ENCODE data around the gene GNA12.
A peak's percentile ranks its signal among the peaks of the same experiment; 100 is the strongest.

GNA12 gene

GRCh38 chr7:2834748-2835441 is 9.2 kb downstream of the GNA12 start:
- no peak for DNase-seq

GRCh38 chr7:2833083-2833910 is 10.8 kb downstream of the GNA12 start:
- no peak for DNase-seq

DNA sequence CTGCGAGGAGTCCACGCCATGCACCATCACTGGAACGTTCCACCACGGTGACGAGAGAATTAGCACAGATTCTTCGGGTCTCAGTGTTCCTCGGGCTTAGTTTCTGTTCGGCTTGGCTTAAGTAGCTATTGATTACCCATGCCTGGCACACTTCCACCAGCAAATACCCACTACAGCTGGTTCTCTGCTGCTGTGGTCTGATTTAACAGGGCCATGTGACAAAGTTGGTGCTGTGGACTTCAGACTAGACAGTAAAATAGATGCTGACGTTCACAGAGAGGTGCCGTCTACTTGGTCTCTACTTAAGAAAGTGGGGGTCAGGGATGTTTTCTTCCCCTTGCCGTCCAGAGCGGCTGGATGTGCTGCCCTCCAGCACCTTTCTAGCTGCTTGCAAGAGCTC is 11.6 kb downstream of the GNA12 start:
- no peak for DNase-seq

- DNase-seq = no peak
Observed at GRCh38 chr7:2830609-2831376, 13.3 kb downstream of the GNA12 start.

DNA sequence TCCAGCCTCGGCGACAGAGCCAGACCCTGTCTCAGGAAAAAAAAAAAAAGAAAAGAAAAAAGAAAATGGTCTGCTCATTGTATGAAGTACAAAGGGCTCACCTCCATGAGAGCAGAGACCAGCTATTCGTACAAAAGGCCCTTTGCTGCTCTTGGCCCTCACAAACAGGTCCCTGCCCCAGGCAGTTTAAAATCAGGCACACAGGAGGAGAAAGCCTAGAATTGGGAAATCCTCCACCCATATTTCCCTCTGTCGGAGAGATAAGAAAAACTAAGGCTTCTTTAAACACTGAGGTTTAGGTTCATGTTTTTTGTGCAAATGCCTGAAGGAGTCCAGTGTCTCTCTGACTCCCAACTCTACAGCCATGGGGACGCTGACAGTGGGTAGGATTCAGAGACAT is 15.1 kb downstream of the GNA12 start:
- DNase-seq = no peak

- DNase-seq = no peak
Observed at GRCh38 chr7:2826771-2827170, 17.3 kb downstream of the GNA12 start.

- no peak for DNase-seq
Observed at GRCh38 chr7:2825559-2826227, 18.4 kb downstream of the GNA12 start.

DNA sequence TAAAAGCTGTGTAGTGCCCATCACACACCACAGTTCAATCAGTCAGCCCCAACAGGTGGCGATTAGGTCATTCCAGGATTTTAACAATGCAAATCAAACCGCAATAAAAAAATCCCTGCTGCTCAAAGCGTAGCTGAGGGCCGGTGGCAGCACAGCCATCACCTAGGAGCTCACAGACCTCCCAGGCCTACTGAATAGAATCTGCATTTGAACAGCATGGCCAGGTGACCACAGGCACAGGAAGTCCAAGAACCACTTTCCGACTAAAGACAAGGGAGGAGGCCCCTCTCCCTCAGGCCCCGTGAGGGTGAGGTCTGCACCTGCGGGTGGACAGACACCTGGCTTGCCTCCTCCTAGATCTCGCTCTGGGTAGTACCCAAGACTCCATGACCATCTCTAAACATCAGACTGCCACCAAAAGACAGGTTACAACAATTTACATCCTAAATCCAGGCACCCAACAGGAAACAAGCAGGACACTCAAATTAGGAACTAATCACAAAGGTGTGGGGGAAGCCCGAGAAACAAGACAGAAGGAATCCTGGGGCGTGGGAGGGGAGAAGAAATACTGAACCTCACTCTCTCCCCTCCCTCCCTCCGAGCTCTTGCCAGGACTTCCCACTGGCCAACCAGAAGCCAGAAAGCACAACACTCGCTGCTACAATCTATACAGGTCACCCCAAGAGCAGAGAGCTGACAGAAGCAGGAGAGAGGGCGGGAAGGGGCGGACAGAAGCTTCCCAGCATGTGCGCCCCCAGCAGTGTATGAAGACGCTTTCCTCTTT is 19.2 kb downstream of the GNA12 start:
- DNase-seq = peak in 1 of 2 experiments; percentile 44

DNA sequence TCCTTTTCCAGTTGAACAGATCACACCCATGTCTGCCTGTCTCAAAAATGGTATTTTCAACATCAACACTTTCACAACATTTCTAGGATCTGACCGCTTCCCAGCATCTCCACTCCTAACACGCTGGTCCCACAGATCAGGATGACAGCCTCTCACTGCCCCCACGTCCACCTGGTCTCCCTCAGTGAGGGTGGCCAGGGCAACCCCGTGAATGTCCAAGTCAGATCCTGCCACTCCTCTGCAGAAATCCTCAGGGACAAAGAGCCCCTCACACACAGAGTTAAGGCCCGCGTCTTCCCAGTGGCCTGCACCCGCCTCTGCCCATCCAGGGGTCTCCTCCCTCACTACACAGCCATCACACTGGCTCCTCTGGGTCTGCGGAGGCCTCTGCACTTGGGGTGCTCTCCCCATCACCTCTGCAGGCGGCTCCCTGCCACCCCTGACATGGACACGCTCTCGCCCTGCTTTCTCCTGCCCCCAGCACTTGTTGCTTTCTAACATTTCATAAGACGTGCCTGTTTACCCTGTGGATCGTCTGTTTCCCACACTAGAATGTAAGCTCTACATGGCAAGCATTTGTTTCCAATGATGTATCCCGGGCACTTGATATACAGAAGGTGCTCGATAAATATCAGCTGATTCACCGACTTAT is 20.0 kb downstream of the GNA12 start:
- no peak for DNase-seq

GRCh38 chr7:2823130-2823529 is 21.0 kb downstream of the GNA12 start:
- no peak for DNase-seq

GRCh38 chr7:2821842-2822507 is 22.1 kb downstream of the GNA12 start:
- DNase-seq = peak; percentile 36 to 72

DNA sequence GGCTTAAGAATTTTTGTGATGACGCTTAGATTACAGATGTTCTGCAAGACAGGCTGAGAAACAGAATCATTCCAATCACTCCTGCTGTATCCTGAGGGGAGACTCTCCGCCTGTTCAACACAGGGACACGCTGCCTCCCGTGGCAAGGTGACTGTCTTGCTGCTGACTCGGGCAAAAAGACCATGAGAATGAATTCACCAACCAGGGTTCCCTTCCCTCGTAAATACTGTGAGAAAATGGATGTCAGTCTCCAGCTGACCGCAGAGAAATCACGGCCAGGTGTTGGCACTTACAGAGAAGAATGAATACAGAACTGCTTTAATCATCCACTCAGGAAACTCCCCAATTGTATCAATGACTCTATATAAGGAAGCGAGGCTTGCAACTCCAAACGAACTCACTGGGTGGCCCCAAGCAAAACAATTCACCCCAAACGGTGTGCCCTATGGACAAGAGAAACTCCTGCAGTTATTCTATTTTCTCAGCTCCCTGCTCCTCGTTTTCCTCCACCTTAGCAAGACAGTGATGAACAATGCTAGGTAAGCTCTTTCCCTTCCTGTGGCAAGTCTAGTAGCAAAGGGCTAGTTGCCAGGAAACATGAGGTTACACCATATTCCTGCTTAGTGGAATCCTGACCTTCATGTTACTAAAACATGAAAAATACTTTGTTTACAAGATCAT is 22.8 kb downstream of the GNA12 start:
- DNase-seq = peak in 1 of 2 experiments; percentile 15

DNA sequence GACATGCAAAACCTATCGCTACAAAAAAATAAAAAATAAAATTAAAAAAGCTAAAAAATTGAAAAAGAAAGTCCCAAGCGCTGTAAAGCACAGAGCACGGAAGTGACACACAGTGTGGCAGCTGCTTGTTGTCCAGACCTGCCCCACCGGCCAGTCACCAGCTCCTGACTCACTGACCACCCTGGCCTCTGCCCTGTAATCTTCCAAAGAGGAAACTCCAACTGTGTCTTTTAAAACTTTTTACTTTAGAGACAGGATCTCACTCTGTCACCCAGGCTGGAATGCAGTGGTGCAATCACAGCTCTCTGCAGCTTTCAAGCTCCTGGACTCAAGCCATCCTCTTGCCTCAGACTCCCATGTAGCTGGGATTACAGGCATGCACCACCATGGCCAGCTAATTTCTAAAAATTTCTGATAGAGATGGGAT is 23.6 kb downstream of the GNA12 start:
- no peak for DNase-seq

DNA sequence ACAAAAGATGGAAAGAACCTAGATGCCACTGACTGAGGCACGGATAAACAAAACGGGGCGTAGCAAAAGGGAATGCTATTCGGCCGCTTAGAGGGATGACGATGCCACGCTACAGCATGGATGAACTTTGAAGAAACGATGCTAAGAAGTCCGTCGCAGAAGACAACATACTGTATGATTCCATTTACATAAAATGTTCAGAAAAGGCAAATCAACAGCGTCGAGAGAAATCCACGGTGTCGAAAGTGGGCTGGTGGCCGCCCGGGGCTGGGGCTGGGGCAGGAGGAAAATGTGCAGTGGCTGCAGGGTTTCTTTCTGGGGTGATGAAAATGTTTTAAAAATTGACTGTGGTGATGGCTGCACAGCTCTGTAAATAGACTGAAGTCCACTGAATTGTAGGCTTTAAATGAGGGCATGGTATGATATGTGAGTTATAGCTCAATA is 24.1 kb downstream of the GNA12 start:
- DNase-seq = no peak

GRCh38 chr7:2819161-2819953 is 24.8 kb downstream of the GNA12 start:
- no peak for DNase-seq

GRCh38 chr7:2818653-2819052 is 25.5 kb downstream of the GNA12 start:
- no peak for DNase-seq

GRCh38 chr7:2818121-2818520 is 26.0 kb downstream of the GNA12 start:
- DNase-seq = no peak

DNA sequence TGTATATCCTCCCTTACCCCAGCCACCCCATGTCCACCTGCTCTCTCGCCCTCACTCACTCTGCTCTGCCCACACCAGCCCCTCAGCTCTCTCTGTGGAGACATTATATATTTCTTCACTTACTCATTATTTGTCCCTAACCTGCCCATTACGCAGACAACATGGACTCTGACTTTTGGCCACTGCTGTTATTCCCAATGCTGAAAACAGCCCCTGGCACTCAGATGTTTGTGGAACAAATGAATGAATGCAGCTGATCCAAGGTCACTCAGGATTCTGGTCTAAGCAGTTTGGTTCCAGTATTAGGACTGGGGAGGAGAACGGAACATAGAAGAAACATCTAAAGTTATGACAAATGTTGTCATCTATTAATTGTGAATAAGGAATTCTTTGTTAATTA is 26.7 kb downstream of the GNA12 start:
- DNase-seq = no peak

GRCh38 chr7:2815875-2816245 is 28.2 kb downstream of the GNA12 start:
- no peak for DNase-seq

Data from NCI-H526 (cell line).